ENCODE data around the gene THAP11. TPM values are rescaled to one million over a fixed set of nuclear protein-coding genes. Genes with fewer than 3 reads are reported as not detected.

The THAP11 gene
- total RNA-seq, 2 donors from 2014 or later, result 23.7 to 42.8 TPM

- WGBS, 2 donors, result 44 to 66% methylated on average over 9 to 17 of the region's 17 CpGs
- no peak for DNase-seq
- H3K9me3 ChIP-seq, result no peaks in the 10 kb centered on the region
- H3K36me3 ChIP-seq (replicated peaks in 1 of 2; ENCODE audit: insufficient read depth in 1 of 2, low read depth in 2 of 2), result no peaks in the 10 kb centered on the region
- no peaks in the 10 kb centered on the region for H3K27me3 ChIP-seq
- peaks cover 42% of the 10 kb centered on the region for H3K4me1 ChIP-seq
- intact Hi-C loops (cut with DNase I), result no loop called here
- no peak for TF ChIP-seq CTCF (IDR thresholded peaks at IDR 0.05)
- H3K27ac ChIP-seq, result peak overlapping the region; percentile 96 to 99 (median 98)
- no peak overlapping the region for H3K4me3 ChIP-seq
- ATAC-seq, result no peak
Measured at GRCh38 chr16:67841198-67841815, 813 bp upstream of the THAP11 start.

GRCh38 chr16:67842509-67843342 is 606 bp downstream of the THAP11 start:
- peaks cover 46% of the 10 kb centered on the region for H3K4me1 ChIP-seq
- peak overlapping the region; percentile 96 to 99 (median 98) for H3K27ac ChIP-seq
- intact Hi-C loops (cut with DNase I), result no loop called here
- no peaks in the 10 kb centered on the region for H3K36me3 ChIP-seq (replicated peaks in 1 of 2; ENCODE audit: insufficient read depth in 1 of 2, low read depth in 2 of 2)
- 0 to 5% methylated on average over 8 to 67 of the region's 67 CpGs for WGBS, 2 donors
- DNase-seq, result peak; percentile 60 to 68 (median 60)
- peak in 2 of 3 donors; percentile 35 to 36 for TF ChIP-seq POLR2A (IDR thresholded peaks at IDR 0.05)
- peak in 4 of 7 experiments; percentile 14 to 34 (median 23) for TF ChIP-seq CTCF (IDR thresholded peaks at IDR 0.05)
- peak; percentile 25 for ATAC-seq
- H3K4me3 ChIP-seq, result peak overlapping the region; percentile 25 to 33
- H3K9me3 ChIP-seq, result no peaks in the 10 kb centered on the region
- H3K27me3 ChIP-seq, result no peaks in the 10 kb centered on the region

GRCh38 chr16:67843343-67843765 is 1.2 kb downstream of the THAP11 start:
- Histone ChIP-seq H3K4me1 (peaks cover 52% of the 10 kb centered on the region), H3K4me3 (peak overlapping the region; percentile 25 to 33), H3K27ac (peak overlapping the region; percentile 96 to 99 (median 98)), H3K9me3 (no peaks in the 10 kb centered on the region), H3K36me3 (replicated peaks in 1 of 2; ENCODE audit: insufficient read depth in 1 of 2, low read depth in 2 of 2) (no peaks in the 10 kb centered on the region), H3K27me3 (no peaks in the 10 kb centered on the region)
- intact Hi-C loops (cut with DNase I), result no loop called here
- ATAC-seq (no peak), DNase-seq (no peak)
- WGBS, 2 donors, result 7 to 12% methylated on average over 11 of the region's 11 CpGs
- TF ChIP-seq CTCF (IDR thresholded peaks at IDR 0.05), result no peak
- no peak for TF ChIP-seq POLR2A (IDR thresholded peaks at IDR 0.05)

DNA sequence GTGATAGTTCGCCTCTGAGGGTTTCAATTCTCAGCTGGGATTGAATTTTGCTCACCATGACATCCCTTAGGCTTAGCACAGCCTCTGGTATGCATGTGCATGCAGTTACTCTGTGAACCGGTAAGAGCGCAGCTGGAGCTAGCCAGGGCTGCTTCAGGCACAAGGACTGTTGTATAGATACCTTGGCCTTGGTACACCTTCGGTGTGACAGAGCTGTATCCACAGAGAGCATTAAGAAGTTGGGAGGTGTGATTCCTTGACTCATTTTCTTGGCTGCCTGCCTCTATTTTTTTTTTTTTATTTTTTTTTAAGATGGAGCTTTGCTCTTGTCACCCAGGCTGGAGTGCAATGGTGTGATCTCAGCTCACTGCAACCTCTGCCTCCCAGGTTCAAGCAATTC is 2.4 kb downstream of the THAP11 start:
- intact Hi-C loops (cut with DNase I), result no loop called here
- WGBS, 2 donors, result 43 to 62% methylated on average over 1 to 4 of the region's 4 CpGs
- H3K9me3 ChIP-seq, result no peaks in the 10 kb centered on the region
- peaks cover 61% of the 10 kb centered on the region for H3K4me1 ChIP-seq
- no peaks in the 10 kb centered on the region for H3K27me3 ChIP-seq
- ATAC-seq (no peak), DNase-seq (no peak)
- H3K27ac ChIP-seq, result no peak overlapping the region
- no peak for TF ChIP-seq POLR2A (IDR thresholded peaks at IDR 0.05)
- peak in 1 of 7 experiments; percentile 5 for TF ChIP-seq CTCF (IDR thresholded peaks at IDR 0.05)
- no peaks in the 10 kb centered on the region for H3K36me3 ChIP-seq (replicated peaks in 1 of 2; ENCODE audit: insufficient read depth in 1 of 2, low read depth in 2 of 2)
- no peak overlapping the region for H3K4me3 ChIP-seq
